ENCODE data around the gene BRSK2.

The BRSK2 gene

GRCh38 chr11:1393038-1393710 is 3.4 kb downstream of the BRSK2 start:
- no peak for TF ChIP-seq CTCF (IDR thresholded peaks at IDR 0.05; ENCODE audit: low read depth, low read length, missing control alignments)
- H3K4me3 ChIP-seq (ENCODE audit: low read depth, low read length) = no peak overlapping the region
- no peak for DNase-seq (ENCODE audit: low read depth)

- TF ChIP-seq CTCF (IDR thresholded peaks at IDR 0.05; ENCODE audit: low read depth, low read length, missing control alignments) = no peak
- DNase-seq (ENCODE audit: low read depth) = no peak
- H3K4me3 ChIP-seq (ENCODE audit: low read depth, low read length) = no peak overlapping the region
These were observed 5.4 kb downstream of the BRSK2 start for GRCh38 chr11:1394936-1395772.

- no peak for TF ChIP-seq CTCF (IDR thresholded peaks at IDR 0.05; ENCODE audit: low read depth, low read length, missing control alignments)
- no peak overlapping the region for H3K4me3 ChIP-seq (ENCODE audit: low read depth, low read length)
- no peak for DNase-seq (ENCODE audit: low read depth)
These were observed 6.1 kb downstream of the BRSK2 start for GRCh38 chr11:1395773-1396374.

- H3K4me3 ChIP-seq (ENCODE audit: low read depth, low read length) = no peak overlapping the region
- no peak for TF ChIP-seq CTCF (IDR thresholded peaks at IDR 0.05; ENCODE audit: low read depth, low read length, missing control alignments)
- DNase-seq (ENCODE audit: low read depth) = no peak
These were observed 6.7 kb downstream of the BRSK2 start for GRCh38 chr11:1396375-1396841.

- H3K4me3 ChIP-seq (ENCODE audit: low read depth, low read length) = no peak overlapping the region
- no peak for TF ChIP-seq CTCF (IDR thresholded peaks at IDR 0.05; ENCODE audit: low read depth, low read length, missing control alignments)
- no peak for DNase-seq (ENCODE audit: low read depth)
These were observed 7.6 kb downstream of the BRSK2 start for GRCh38 chr11:1397146-1397861.

- H3K4me3 ChIP-seq (ENCODE audit: low read depth, low read length) = no peak overlapping the region
- no peak for DNase-seq (ENCODE audit: low read depth)
- no peak for TF ChIP-seq CTCF (IDR thresholded peaks at IDR 0.05; ENCODE audit: low read depth, low read length, missing control alignments)
These were observed 8.3 kb downstream of the BRSK2 start for GRCh38 chr11:1397862-1398527.

Data from GM12864 (cell line).